EL (cell line): ENCODE results near the gene GSTA2.

Source experiments
- DNase-seq: peaks from one replicate; pipeline ENCODE4 v3.0.0-alpha.2; 2016

The GSTA2 gene

DNA sequence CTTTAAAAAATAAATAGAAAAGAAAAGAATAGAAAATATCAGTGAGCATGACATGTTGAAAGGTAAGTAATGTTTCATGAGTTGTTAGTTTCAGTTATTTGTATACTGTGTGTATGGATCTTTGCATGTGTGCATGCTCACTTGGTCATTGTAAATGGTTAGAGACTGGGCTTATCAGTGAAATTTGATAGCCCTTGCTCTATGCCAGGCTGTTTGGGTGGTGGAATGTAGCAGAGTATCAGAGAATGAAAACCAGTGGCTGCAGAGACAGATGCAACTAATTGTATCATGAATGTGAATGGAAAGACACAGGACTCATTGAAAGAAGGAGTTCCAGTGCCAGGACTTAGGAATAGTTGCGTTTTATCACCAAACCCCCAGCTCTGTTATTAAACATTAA, 4.2 kb downstream of the GSTA2 start:
- no peak for DNase-seq

DNA sequence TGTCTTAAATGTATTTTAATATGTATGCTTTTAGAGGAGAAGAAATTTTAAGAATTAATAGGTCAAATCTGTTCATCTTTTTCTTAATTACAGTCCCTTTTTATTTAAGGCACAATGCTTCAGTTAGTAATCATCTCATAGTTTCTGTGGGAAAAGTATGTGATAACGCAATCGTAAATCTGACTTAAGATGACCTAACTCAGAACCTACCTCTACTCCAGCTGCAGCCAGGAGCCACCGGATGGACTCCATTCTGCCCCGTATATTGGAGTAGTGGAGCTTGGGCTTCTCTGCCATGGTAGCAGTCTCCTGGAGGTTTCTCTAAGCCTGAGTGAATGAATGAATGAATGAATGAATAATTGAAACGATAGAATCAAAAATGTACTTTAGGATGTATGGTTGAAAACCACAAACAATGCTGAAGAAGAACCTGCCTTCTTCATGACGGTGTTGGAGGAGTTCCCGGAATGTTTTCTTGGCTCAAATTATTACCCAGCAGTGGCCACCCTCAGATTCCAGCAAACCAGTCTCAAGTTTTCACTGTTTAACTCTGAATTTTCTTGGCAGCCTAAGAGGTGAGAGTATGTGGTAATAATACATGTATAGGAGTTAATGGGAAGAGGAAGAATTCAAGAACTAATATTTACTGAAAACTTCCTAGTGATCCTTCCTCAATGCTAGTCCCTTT, 5.5 kb downstream of the GSTA2 start:
- DNase-seq: peak; percentile 86

DNA sequence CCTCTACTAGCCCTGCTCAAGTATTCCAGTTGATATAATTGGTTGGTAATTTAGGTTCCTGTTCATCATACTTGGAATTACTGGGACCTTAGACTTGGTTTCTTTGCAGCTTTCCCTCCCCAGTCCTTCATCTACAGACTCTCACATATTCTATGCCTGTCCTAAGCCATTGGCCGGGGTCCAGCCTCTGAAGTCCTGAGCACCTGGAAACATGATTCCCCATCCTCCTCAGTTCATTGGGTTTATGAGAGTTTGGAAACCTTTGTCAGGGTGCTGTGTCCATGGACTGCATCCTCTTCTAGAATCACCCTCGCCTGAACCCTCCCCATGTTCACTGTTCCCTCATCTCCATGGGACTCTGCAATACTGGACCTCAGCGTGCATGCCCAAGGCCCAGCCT, 8.8 kb downstream of the GSTA2 start:
- no peak for DNase-seq

DNA sequence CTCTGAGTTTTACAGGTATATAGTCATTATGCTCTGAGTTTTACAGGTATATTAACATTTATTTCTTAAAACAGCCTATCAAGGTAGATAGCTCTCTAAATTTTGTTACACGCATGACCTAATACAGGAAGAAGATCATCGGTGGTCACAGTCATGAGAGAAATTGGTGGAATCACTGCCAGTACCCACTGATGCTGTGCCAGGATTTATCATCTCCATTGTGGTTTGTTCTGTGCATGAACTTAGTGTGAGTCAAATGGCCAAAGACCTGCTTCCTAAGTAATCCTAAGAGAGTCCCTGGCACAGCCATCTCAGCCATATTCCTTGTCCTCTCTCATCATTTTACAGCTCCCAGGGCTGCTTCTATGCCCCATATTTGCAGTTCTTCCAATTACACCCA, 10.1 kb downstream of the GSTA2 start:
- DNase-seq: peak; percentile 52

DNA sequence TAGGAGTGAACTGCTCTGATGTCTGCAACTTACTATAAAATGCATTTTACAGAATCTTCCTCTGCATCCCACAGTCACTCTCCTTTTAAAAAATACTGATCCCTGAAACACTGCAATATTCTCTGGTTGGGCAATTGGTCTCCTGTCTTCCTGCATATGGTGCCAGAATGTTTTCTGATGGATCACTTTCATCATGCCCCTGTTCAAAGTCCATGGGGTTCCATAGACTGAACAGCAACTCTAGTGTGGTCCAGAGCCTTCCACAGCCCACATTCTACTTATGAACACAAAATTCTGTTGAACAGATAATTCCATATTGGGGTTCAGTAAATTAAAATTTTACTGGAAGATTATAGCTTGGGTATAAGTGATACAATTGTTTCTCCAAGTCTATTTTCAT, 11.0 kb downstream of the GSTA2 start:
- no peak for DNase-seq

DNA sequence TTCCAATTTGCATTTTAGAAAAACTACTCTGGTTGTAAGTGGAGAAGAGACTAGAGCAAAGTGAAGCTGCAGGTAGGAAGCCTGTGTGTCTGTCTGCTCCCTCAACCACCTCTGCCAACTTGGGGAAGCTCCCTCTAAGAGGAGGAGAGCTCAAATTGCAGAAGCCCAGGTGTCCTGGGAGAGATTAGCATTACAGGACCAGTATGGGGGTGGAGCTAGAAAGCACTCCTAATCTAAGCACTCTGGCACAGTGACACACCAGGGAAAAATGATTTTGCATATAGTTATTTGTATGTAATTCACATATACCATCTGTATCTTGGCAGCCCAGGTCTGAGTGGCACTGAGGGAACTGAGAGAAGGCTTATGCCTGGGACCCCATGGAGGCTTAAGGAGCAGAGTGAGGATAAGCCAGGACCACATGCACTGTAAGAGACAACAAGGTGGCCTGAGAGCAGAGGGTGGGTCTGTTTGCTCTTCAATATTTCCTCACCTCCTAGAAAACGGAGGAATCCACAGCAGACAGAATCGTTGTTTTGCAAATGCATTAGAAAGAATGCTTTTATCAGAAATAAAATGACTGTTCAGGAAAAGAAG, 13.6 kb downstream of the GSTA2 start:
- DNase-seq: no peak

DNA sequence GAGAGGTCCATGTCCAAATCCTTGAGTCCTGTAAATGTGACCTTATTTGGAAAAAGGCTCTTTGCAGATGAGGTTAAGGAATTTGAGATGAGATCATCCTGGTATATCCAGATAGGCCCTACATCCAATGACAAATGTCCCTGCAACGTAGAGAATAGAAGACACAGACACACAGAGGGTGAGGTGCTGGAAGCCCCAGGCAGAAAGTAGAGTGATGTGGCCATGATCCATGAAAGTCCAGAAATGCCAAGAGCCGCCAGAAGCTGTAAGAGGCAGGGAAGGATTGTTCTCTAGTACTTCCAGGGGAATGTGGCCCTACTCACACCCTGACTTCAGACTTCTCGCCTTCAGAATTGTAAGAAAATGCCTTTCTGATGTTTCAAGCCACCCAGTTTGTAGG, 16.0 kb downstream of the GSTA2 start:
- peak; percentile 92 for DNase-seq

DNA sequence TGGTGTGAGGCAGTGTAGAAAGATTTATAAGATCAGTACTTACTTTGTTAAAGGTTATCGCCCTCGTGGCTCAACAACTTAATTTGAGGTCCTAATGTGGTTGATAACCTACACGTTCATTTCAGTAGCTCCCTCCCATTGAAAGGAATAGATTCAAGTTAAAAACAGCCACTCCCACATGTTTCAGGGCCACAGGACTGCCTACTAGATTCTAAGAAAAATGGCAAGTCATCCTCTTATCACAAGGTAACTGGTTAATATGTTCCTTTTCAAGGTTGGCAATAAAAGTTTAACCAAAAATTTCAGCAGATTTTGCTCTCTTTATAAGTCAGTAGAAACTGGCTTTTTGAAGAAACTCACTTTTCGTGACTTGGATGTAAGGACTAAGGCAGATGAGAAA, 17.1 kb downstream of the GSTA2 start:
- DNase-seq: no peak

DNA sequence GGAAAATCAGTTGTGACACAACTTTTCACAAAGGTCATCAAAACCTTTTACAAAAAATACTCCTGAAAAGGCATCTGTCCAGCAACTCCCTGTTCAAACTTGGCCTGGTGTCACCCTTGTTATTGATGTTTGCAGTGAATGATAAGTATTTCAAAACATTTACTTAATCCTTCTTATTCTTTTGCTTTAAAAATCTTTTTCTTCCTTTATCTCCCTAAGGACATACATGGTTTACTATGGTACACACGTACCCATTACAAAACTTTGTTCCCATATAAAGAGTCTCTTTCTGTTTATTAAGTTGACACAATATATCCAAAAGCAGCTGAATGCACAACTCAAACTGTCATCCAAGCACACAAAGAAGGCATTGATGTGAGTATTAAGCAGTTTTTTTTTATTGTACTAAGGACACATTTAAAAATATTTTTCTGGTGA, 17.5 kb downstream of the GSTA2 start:
- no peak for DNase-seq

DNA sequence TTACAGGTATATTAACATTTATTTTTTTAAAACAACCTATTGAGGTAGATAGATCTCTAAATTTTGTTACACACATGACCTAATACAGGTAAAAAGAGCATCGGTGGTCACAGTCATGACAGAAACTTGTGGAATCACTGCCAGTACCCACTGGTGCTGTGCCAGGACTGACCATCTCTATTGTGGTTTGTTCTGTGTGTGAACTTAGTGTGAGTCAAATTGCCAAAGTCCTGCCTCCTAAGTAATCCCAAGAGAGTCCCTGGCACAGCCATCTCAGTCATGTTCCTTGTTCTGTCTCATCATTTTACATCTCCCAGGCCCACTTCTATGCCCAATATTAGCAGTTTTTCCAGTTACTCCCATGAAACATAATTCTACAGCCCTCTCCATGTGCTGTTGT, 21.4 kb downstream of the GSTA2 start:
- DNase-seq: peak; percentile 45

DNA sequence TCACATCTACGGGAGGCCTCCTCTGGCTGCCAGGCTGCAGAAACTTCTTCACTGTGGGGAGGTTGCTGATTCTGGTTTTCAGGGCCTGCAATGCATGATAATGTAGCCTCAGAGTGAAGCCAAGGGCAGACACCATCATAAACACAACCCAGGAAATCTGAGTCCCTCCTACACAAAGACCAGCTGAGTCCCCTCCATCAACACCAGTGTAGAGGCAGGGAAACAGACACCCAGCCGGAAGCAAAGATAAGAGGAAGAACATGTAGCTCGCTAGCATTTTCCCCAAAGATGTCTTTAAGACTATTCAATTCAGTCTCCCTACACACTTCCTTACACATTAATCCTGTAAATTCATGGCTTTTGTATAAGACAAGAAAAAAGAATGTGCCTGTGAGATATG, 23.6 kb downstream of the GSTA2 start:
- no peak for DNase-seq

DNA sequence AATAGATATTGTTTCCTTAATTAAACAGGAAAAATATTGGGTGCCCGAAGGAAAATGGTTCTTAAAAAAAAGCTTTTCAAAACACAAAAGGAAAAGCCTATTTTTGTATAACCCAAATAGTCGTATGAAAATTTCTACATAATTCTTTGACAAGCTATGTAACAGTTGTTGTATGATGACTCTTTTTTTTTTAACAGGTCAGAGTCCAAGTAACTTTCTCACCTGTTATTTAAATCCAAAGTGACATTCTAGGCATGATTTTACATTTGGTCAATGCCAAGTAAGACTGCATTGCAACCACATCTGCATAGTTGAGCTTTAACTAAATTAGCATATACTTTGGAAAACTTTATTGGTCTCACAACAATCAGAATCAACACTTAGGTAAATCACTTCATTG, 24.1 kb downstream of the GSTA2 start:
- DNase-seq: no peak

DNA sequence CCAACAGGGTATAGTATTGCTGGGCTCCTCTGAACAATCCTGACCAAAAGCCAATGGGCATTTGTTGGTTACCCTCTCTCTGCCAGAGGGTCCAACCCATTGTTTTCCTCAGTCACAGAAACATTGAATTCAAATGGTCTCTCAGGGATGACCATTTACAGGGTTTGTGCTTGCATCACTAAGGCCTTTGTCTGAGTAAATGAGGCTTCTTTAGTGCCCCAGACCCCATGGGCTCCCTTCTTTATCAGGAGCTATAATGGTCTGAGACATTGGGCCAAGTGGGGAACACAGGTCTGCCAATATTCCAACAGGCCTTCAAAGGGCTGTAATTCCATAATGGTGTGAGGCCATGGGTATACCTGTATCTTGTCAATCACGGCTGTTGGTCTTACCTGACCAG, 27.1 kb downstream of the GSTA2 start:
- no peak for DNase-seq

DNA sequence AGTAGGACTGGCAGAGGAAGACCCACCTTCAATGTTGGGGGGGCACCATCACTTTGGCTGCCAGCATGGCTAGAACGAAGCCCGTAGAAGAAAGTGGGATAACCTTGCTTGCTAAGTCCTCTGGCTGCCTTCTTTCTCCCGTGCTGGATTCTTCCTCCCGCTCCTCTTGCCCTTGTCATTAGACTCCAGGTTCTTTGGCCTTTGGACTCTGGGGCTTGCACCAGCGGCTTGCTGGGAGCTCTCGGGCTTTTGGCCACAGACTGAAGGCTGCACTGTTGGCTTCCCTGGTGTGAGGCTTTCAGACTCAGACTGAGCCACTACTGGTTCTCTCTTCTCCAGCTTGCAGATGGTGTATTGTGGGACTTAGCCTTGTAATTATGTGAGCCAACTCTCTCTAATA, 28.2 kb downstream of the GSTA2 start:
- DNase-seq: no peak

DNA sequence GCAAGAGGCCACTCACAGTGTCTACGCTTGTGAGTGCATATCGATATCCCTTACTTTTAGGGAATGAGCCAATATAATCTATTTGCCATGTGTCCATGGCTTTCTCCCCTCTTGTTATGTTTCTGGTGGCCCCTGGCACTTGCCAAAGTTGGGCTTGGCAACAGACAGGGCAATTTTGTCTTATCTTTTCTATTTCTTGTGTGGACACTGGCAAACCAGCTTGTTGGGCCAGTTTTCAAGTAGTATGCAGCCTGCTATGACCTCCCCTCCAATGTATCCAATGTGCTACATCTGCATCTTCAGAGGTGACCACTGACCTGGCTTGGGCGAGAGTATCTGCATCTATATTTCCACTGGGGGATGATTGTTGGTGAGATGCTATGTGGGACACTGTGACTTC, 29.2 kb downstream of the GSTA2 start:
- no peak for DNase-seq

DNA sequence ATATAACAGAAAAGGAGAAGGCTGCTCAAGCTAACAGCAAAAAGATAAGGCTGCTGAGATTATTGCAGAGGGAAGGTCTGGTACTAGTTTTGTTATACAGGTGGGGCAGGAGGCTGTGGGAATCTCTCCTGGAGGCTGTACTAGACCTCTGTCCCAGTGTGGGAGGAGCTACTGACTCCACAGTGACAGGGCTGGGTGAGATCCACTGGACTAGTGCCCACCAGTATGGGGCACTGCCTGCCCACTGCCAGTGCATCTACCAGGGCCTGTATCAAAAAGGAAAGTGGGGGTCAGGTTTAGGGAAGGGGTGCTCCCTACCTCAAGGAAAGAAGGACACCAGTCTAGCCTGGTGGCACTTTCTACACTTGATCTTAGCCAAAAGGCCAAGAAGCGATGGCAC, 30.1 kb downstream of the GSTA2 start:
- DNase-seq: no peak

DNA sequence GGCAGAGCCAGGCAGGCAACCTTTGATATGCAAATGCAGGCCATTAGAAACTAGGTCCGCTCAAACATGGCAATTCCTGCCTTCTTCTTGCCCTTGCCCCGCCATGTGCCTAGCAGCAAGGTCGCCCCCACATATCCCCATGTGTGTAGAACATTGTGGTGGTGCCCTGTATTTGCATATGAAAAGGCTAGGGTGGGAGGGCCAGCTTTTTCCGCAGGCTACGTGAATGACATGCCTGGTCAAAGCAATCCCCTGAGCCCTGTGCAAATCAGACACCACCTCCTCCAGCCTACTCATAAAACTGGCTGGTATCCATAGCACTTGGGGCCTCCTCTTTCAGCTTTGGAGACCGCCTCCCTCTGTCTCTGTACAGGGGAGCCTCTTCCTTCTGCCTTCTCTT, 31.6 kb downstream of the GSTA2 start:
- no peak for DNase-seq

DNA sequence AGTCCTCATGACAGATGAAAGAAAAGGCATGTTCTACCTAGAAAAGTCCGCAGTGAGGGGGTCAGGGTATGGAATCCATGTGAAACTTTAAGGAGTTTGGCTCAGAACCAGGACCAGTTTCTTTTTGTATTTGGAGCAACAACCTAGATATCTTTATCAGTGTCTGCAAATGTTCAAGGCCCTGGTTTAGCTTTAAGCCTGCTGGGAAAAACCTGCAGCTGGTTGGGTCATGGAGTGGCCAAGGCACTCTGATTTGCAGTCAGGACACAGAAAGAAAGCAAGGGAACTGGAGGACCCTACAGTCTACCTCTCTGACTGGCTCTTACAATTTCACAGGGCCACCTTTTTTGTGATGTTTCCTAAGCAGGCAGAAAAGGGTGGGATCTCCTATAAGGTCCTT, 33.7 kb downstream of the GSTA2 start:
- DNase-seq: no peak

DNA sequence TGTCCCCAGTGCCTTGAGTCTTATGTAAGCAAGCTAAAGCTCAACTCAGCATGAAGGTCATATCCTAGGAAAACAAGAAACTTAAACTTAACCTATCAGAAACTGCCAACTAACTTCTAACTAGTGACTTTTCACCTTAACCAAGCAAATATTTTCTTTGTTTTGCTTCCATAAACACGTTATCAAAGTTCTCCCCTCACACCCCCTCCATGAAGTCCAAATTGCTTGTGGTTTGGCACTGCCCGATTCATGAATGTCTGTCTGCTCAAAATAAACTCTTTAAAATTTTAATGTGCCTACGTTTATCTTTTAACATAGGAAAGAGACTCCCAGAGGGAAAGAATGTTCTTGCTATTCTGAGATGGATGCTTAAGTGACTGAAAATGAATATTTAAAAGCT, 34.9 kb downstream of the GSTA2 start:
- no peak for DNase-seq

DNA sequence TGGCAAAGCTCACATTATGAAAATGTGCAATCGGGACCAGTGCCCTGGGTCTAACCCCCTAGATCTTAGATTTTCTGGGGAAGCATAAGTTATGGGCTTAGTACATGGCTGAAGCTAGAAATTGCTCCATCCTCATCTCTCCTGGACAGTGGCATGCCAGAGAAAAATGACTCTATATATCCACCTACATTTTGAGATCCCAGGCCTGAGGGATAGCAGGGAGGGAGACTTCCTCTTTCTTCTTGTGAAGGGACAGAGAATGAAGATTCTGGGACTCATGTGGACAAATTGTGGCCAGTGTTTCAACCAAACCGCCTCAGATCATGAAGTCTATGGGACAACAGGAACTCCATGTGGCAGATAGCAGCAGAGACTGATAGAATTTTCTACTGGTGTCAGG, 35.4 kb downstream of the GSTA2 start:
- DNase-seq: no peak

DNA sequence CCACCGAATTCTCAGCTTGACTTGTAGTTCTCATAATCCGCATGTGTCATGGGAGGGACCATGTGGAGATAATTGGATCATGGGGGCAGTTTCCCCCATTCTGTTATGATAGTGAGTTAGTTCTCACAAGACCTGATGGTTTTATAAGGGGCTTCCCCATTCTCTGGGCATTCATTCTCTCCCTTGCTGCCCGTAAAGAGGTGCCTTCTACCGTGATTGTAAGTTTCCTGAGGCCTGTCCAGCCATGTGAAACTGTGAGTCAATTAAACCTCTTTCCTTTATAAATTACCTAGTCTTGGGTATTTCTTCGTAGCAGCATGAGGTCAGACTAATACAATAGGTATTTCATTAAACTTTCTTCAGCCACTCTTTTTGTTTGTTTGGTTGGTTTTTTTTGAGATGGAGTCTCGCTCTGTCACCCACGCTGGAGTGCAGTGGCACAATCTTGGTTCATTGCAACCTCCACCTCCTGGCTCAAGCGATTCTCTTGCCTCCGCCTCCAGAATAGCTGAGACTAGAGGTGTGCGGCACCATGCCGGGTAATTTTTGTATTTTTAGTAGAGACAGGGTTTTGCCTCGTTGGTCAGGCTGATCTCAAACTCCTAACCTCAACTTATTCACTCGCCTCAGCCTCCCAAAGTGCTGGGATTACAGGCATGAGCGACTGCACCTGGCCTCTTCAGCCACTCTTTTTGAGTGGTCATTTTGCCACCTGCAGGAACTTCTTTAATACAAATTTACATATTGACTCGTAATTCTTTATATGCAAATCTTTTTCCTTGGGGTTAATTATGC, 36.3 kb downstream of the GSTA2 start:
- DNase-seq: no peak

DNA sequence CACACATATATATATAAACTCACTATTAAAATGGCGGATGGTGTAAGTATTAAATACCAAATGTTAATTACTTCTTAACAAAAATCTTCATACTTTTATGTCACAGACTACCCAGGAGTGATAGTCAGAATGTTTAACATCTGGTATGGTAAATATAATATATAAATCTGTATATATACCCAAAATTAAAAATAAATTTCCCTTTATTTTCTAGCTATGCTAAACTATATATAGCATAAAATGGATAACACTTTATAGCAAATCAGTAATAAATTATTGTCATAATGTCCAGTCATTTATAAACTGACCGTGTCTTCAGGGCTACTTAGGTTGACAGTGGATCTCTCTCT, 37.1 kb downstream of the GSTA2 start:
- DNase-seq: no peak

DNA sequence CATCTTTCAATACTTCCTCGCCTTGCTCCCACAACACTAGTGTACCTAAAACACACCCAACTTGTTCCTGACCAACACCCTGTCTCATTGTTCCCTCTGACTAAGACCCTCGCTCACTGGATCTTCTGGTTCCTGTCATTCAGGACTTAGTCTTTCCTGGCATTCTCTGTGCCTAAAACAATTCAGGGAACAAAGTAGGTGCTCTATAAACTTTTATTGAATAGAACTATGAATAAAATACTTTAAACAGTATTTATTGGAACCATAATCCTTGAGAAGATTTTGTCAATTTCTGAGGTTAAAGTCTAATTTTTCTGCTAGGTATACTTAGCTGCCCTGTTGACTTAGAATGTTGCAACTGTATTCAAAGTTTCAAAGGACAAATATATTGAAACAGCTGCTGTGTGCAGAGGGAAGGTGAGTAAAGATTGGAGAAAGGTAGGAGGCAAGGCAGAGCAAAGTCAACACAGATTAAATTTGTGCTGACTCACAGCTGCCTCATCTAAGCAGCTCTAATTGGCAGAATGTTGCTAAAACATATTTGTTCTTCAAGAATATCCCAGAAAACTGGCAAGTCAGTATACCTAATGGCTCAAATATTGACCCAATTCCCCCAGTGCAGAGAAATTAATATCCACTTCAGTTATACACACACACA, 37.6 kb downstream of the GSTA2 start:
- DNase-seq: no peak

DNA sequence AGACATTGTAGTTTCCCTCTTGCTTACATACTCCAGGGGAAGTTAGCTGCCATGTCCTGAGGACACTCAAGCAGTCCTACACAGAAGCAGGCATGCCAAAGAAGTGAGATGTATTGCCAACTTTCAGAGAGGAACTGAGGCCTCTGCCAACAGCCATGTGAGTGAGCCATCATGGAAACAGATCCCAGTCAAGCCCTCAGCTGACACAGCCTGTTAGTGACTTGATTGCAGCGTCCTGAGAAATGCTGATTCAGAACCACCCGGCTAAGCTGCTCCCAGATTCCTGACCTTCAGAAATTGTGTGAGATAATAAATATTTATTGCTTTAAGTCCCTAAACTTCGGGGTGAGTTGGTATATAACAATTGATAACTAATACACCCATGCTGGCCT, 38.1 kb downstream of the GSTA2 start:
- peak; percentile 16 for DNase-seq
